ENCODE data around the gene DVL2. TPM values are rescaled to one million over a fixed set of nuclear protein-coding genes. Genes with fewer than 3 reads are reported as not detected.

The DVL2 gene
- total RNA-seq, 1 donor from 2014 or later, result 73.5 TPM

GRCh38 chr17:7262192-7262934, 28.0 kb upstream of the DVL2 start, which contains the start of gene CLDN7:
Gene CLDN7 (minus strand): TSS chr17:7262478. CDS start chr17:7262043, 435 bp downstream.
- peaks cover 23% of the 10 kb centered on the region for H3K27me3 Mint-ChIP-seq (ENCODE audit: insufficient read depth)
- H3K27ac Mint-ChIP-seq, result peak within 1 kb of the TSS; percentile 49
- H3K4me1 Mint-ChIP-seq (ENCODE audit: low read depth), result peaks cover 32% of the 10 kb centered on the region
- peaks cover 12% of the 10 kb centered on the region for H3K36me3 Mint-ChIP-seq (ENCODE audit: low read depth)
- H3K4me3 Mint-ChIP-seq, result peak within 1 kb of the TSS; percentile 73
- intact Hi-C loops (cut with micrococcal nuclease), result loop anchor here (2.0 kb wide), 1 partner anchor 18 kb away; the partner anchor contains the start of gene SLC2A4
- no peak for DNase-seq (ENCODE audit: low spot score)
- no peaks in the 10 kb centered on the region for H3K9me3 Mint-ChIP-seq

- DNase-seq (ENCODE audit: low spot score), result no peak
- Mint-ChIP-seq H3K4me1 (ENCODE audit: low read depth) (peaks cover 32% of the 10 kb centered on the region), H3K27me3 (ENCODE audit: insufficient read depth) (peaks cover 20% of the 10 kb centered on the region), H3K27ac (no peak overlapping the region), H3K9me3 (no peaks in the 10 kb centered on the region), H3K4me3 (peak overlapping the region; percentile 56), H3K36me3 (ENCODE audit: low read depth) (peaks cover 15% of the 10 kb centered on the region)
- intact Hi-C loops (cut with micrococcal nuclease), result loop anchor here (2.0 kb wide), 1 partner anchor 19 kb away; the partner anchor contains the start of gene SLC2A4
These were observed 27.3 kb upstream of the DVL2 start for GRCh38 chr17:7261379-7262191.

- intact Hi-C loops (cut with micrococcal nuclease), result no loop called here
- H3K4me3 Mint-ChIP-seq, result no peak overlapping the region
- peaks cover 19% of the 10 kb centered on the region for H3K36me3 Mint-ChIP-seq (ENCODE audit: low read depth)
- no peak overlapping the region for H3K27ac Mint-ChIP-seq
- H3K9me3 Mint-ChIP-seq, result no peaks in the 10 kb centered on the region
- peaks cover 20% of the 10 kb centered on the region for H3K27me3 Mint-ChIP-seq (ENCODE audit: insufficient read depth)
- no peak for DNase-seq (ENCODE audit: low spot score)
- peaks cover 32% of the 10 kb centered on the region for H3K4me1 Mint-ChIP-seq (ENCODE audit: low read depth)
These were observed 26.5 kb upstream of the DVL2 start for GRCh38 chr17:7260651-7261378.

GRCh38 chr17:7260151-7260550, 25.8 kb upstream of the DVL2 start:
- Mint-ChIP-seq H3K27ac (no peak overlapping the region), H3K27me3 (ENCODE audit: insufficient read depth) (peaks cover 20% of the 10 kb centered on the region), H3K4me1 (ENCODE audit: low read depth) (peaks cover 32% of the 10 kb centered on the region), H3K4me3 (no peak overlapping the region), H3K9me3 (no peaks in the 10 kb centered on the region), H3K36me3 (ENCODE audit: low read depth) (peaks cover 20% of the 10 kb centered on the region)
- intact Hi-C loops (cut with micrococcal nuclease), result no loop called here
- DNase-seq (ENCODE audit: low spot score), result no peak

GRCh38 chr17:7259555-7259889, 25.2 kb upstream of the DVL2 start:
- peaks cover 25% of the 10 kb centered on the region for H3K36me3 Mint-ChIP-seq (ENCODE audit: low read depth)
- DNase-seq (ENCODE audit: low spot score), result no peak
- no peak overlapping the region for H3K27ac Mint-ChIP-seq
- peaks cover 17% of the 10 kb centered on the region for H3K27me3 Mint-ChIP-seq (ENCODE audit: insufficient read depth)
- peaks cover 32% of the 10 kb centered on the region for H3K4me1 Mint-ChIP-seq (ENCODE audit: low read depth)
- H3K4me3 Mint-ChIP-seq, result peak overlapping the region; percentile 28
- intact Hi-C loops (cut with micrococcal nuclease), result no loop called here
- H3K9me3 Mint-ChIP-seq, result no peaks in the 10 kb centered on the region

GRCh38 chr17:7258731-7259554, 24.6 kb upstream of the DVL2 start:
- Mint-ChIP-seq H3K27me3 (ENCODE audit: insufficient read depth) (peaks cover 12% of the 10 kb centered on the region), H3K4me3 (no peak overlapping the region), H3K27ac (no peak overlapping the region), H3K36me3 (ENCODE audit: low read depth) (peaks cover 30% of the 10 kb centered on the region), H3K4me1 (ENCODE audit: low read depth) (peaks cover 32% of the 10 kb centered on the region), H3K9me3 (no peaks in the 10 kb centered on the region)
- intact Hi-C loops (cut with micrococcal nuclease), result no loop called here
- no peak for DNase-seq (ENCODE audit: low spot score)

- peaks cover 4% of the 10 kb centered on the region for H3K27me3 Mint-ChIP-seq (ENCODE audit: insufficient read depth)
- intact Hi-C loops (cut with micrococcal nuclease), result no loop called here
- H3K4me1 Mint-ChIP-seq (ENCODE audit: low read depth), result peaks cover 31% of the 10 kb centered on the region
- no peak overlapping the region for H3K27ac Mint-ChIP-seq
- DNase-seq (ENCODE audit: low spot score), result no peak
- no peaks in the 10 kb centered on the region for H3K9me3 Mint-ChIP-seq
- H3K36me3 Mint-ChIP-seq (ENCODE audit: low read depth), result peaks cover 38% of the 10 kb centered on the region
- no peak overlapping the region for H3K4me3 Mint-ChIP-seq
These were observed 22.6 kb upstream of the DVL2 start for GRCh38 chr17:7256766-7257456.

GRCh38 chr17:7254511-7254910, 20.2 kb upstream of the DVL2 start:
- Mint-ChIP-seq H3K4me3 (peak overlapping the region; percentile 6), H3K36me3 (ENCODE audit: low read depth) (peaks cover 36% of the 10 kb centered on the region), H3K27ac (no peak overlapping the region), H3K9me3 (no peaks in the 10 kb centered on the region), H3K27me3 (ENCODE audit: insufficient read depth) (peaks cover 5% of the 10 kb centered on the region), H3K4me1 (ENCODE audit: low read depth) (peaks cover 40% of the 10 kb centered on the region)
- intact Hi-C loops (cut with micrococcal nuclease), result loop anchor here (5.0 kb wide), 1 partner anchor 148 kb away; the partner anchor contains the start of gene TMEM256
- no peak for DNase-seq (ENCODE audit: low spot score)

- DNase-seq (ENCODE audit: low spot score), result no peak
- intact Hi-C loops (cut with micrococcal nuclease), result loop anchor here (2.0 to 5.0 kb wide), 2 partner anchors 149 to 434 kb away; partner anchors contain the start of genes TMEM256 and TP53
- no peaks in the 10 kb centered on the region for H3K9me3 Mint-ChIP-seq
- peaks cover 32% of the 10 kb centered on the region for H3K36me3 Mint-ChIP-seq (ENCODE audit: low read depth)
- H3K4me3 Mint-ChIP-seq, result peak overlapping the region; percentile 94
- H3K27ac Mint-ChIP-seq, result peak overlapping the region; percentile 99
- peaks cover 5% of the 10 kb centered on the region for H3K27me3 Mint-ChIP-seq (ENCODE audit: insufficient read depth)
- peaks cover 42% of the 10 kb centered on the region for H3K4me1 Mint-ChIP-seq (ENCODE audit: low read depth)
These were observed 18.8 kb upstream of the DVL2 start for GRCh38 chr17:7253082-7253481.

GRCh38 chr17:7252176-7253043, 18.1 kb upstream of the DVL2 start, which contains the start of gene ELP5:
Gene ELP5 (plus strand): TSS chr17:7252215. CDS start chr17:7252551, 336 bp downstream.
- Mint-ChIP-seq H3K4me3 (peak within 1 kb of the TSS; percentile 98), H3K27me3 (ENCODE audit: insufficient read depth) (peaks cover 5% of the 10 kb centered on the region), H3K36me3 (ENCODE audit: low read depth) (peaks cover 31% of the 10 kb centered on the region), H3K9me3 (no peaks in the 10 kb centered on the region), H3K27ac (peak within 1 kb of the TSS; percentile 99), H3K4me1 (ENCODE audit: low read depth) (peaks cover 42% of the 10 kb centered on the region)
- intact Hi-C loops (cut with micrococcal nuclease), result loop anchor here (1.0 to 5.0 kb wide), 11 partner anchors 13 to 434 kb away; partner anchors contain the start of genes ACADVL, DLG4, EIF5A and PHF23
- peak; percentile 86 for DNase-seq (ENCODE audit: low spot score)

Measured in activated T-helper 1 cell treated with anti-CD3 and anti-CD28 coated beads, Interleukin-12 subunit alpha, Interleukin-12 subunit beta, Interleukin-2, Interleukin-4 antibody, amounts not matched to agents 30 ng/mL and 10 ng/mL and 1 ng/mL, durations not matched to agents 14 hours and 24 hours and 36 hours (primary cell).